HG02588 (cell line): ENCODE results near the gene HOXA13.

Experiments used
- ATAC-seq: cut with Tn5 transposase; IDR thresholded peaks from one replicate; pipeline ENCODE4 v1.9.1; 2021; ENCODE audit warnings: mild to moderate bottlenecking, moderate library complexity; ENCODE audit not compliant: unreplicated experiment

The HOXA13 gene

GRCh38 chr7:27208998-27209397 lies 9.1 kb upstream of the HOXA13 start:
- ATAC-seq = no peak

- ATAC-seq = no peak
Observed at GRCh38 chr7:27207348-27207985, 7.6 kb upstream of the HOXA13 start.

- no peak for ATAC-seq
Observed at GRCh38 chr7:27205325-27206280, 5.7 kb upstream of the HOXA13 start.

- no peak for ATAC-seq
Observed at GRCh38 chr7:27204851-27205322, 5.0 kb upstream of the HOXA13 start.

GRCh38 chr7:27203964-27204594 lies 4.2 kb upstream of the HOXA13 start:
- ATAC-seq = no peak

- ATAC-seq = no peak
Observed at GRCh38 chr7:27203365-27203953, 3.6 kb upstream of the HOXA13 start.

GRCh38 chr7:27202862-27203134 lies 2.9 kb upstream of the HOXA13 start:
- no peak for ATAC-seq

- ATAC-seq = no peak
Observed at GRCh38 chr7:27202018-27202861, 2.3 kb upstream of the HOXA13 start.

- no peak for ATAC-seq
Observed at GRCh38 chr7:27201580-27202017, 1.7 kb upstream of the HOXA13 start.

GRCh38 chr7:27200761-27201579 lies 1.1 kb upstream of the HOXA13 start:
- no peak for ATAC-seq

GRCh38 chr7:27198871-27199801 lies 755 bp downstream of the HOXA13 start:
- ATAC-seq = no peak

GRCh38 chr7:27198138-27198841 lies 1.6 kb downstream of the HOXA13 start:
- ATAC-seq = no peak

GRCh38 chr7:27197137-27198042 lies 2.5 kb downstream of the HOXA13 start:
- ATAC-seq = no peak

GRCh38 chr7:27196287-27196767 lies 3.6 kb downstream of the HOXA13 start:
- ATAC-seq = no peak

- ATAC-seq = no peak
Observed at GRCh38 chr7:27194686-27195379, 5.1 kb downstream of the HOXA13 start.

- ATAC-seq = no peak
Observed at GRCh38 chr7:27194002-27194352, 5.9 kb downstream of the HOXA13 start.
